Peyer's patch (tissue), 4 donors: ENCODE data around the gene POLD1.
A peak's percentile ranks its signal among the peaks of the same experiment; 100 is the strongest.

Experiments
- POLR2A ChIP-seq, 2 donors: fragments of 450-650 bp; IDR thresholded peaks; one replicate each; pipeline ENCODE4 v1.5.1; 2017; ENCODE audit warnings: antibody characterized with exemption in 2 of 2, mild to moderate bottlenecking in 2 of 2, moderate library complexity in 2 of 2
- TF ChIP-seq, protein P1 (sequence below), 6 experiments: fragments of 450-650 bp in 4 of 6; fragments of 200-600 bp in 2 of 6; sonication (generic) in 1 of 6; IDR thresholded peaks; one replicate each; pipeline ENCODE4 v1.5.1; 2017 to 2019; ENCODE audit warnings: antibody characterized with exemption in 6 of 6, mild to moderate bottlenecking in 3 of 6, moderate library complexity in 1 of 6

DNA sequence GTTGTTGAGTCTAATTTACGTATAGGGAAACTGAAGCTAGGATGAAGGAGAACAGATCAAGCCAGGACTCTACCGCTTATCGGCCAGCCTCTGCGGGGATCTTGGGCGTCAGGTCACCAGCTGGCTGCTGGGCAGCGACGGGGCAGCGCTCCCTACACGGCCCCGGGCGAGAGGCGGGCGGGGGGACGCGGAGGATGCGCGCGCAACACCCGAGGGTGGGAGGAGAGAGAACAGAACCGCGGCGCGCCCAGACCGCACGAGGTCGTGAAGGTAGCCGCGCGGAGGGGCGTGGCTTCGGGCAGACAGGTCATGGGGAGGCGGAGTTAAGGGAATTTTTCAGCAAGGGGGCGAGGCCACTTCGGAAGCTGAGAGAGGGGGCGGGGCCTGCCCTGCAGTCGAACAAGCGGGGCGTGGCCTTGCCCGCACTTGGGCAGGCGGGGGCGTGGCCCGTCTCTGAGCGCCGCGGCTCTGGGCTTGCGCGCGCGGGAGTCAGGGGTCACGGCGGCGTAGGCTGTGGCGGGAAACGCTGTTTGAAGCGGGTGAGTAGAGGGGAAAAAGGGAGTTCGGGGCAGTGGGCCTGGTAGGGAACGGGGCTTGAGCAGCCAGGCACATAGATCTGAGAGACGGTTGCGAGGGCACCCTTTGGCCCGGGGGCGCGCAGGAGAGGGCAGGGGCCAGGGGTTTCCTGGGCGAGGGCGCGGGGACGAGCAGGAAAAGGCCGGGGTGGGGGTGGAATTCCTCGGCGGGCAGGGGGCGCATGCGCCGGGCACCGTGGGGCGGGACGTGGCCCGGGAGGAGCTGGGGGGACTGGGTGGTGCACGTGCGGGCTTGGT lies at the start of gene POLD1:
- TF ChIP-seq, protein P1, sequence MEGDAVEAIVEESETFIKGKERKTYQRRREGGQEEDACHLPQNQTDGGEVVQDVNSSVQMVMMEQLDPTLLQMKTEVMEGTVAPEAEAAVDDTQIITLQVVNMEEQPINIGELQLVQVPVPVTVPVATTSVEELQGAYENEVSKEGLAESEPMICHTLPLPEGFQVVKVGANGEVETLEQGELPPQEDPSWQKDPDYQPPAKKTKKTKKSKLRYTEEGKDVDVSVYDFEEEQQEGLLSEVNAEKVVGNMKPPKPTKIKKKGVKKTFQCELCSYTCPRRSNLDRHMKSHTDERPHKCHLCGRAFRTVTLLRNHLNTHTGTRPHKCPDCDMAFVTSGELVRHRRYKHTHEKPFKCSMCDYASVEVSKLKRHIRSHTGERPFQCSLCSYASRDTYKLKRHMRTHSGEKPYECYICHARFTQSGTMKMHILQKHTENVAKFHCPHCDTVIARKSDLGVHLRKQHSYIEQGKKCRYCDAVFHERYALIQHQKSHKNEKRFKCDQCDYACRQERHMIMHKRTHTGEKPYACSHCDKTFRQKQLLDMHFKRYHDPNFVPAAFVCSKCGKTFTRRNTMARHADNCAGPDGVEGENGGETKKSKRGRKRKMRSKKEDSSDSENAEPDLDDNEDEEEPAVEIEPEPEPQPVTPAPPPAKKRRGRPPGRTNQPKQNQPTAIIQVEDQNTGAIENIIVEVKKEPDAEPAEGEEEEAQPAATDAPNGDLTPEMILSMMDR (IDR thresholded peaks at IDR 0.05) = no peak
- peak; percentile 22 to 39 for TF ChIP-seq POLR2A (IDR thresholded peaks at IDR 0.05)
